HG02938 (cell line): ENCODE results near the gene RNFT1.
A peak's percentile ranks its signal among the peaks of the same experiment; 100 is the strongest.
"Not testable (repeated sequence)": the region's sequence is repeated elsewhere in the genome, so short reads cannot be mapped to it uniquely, and the experiment has no call there.

Experiments
- ATAC-seq: cut with Tn5 transposase; IDR thresholded peaks from one replicate; pipeline ENCODE4 v1.9.1; 2021; ENCODE audit warnings: mild to moderate bottlenecking, moderate library complexity; ENCODE audit not compliant: unreplicated experiment

The RNFT1 gene, protein sequence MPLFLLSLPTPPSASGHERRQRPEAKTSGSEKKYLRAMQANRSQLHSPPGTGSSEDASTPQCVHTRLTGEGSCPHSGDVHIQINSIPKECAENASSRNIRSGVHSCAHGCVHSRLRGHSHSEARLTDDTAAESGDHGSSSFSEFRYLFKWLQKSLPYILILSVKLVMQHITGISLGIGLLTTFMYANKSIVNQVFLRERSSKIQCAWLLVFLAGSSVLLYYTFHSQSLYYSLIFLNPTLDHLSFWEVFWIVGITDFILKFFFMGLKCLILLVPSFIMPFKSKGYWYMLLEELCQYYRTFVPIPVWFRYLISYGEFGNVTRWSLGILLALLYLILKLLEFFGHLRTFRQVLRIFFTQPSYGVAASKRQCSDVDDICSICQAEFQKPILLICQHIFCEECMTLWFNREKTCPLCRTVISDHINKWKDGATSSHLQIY

DNA sequence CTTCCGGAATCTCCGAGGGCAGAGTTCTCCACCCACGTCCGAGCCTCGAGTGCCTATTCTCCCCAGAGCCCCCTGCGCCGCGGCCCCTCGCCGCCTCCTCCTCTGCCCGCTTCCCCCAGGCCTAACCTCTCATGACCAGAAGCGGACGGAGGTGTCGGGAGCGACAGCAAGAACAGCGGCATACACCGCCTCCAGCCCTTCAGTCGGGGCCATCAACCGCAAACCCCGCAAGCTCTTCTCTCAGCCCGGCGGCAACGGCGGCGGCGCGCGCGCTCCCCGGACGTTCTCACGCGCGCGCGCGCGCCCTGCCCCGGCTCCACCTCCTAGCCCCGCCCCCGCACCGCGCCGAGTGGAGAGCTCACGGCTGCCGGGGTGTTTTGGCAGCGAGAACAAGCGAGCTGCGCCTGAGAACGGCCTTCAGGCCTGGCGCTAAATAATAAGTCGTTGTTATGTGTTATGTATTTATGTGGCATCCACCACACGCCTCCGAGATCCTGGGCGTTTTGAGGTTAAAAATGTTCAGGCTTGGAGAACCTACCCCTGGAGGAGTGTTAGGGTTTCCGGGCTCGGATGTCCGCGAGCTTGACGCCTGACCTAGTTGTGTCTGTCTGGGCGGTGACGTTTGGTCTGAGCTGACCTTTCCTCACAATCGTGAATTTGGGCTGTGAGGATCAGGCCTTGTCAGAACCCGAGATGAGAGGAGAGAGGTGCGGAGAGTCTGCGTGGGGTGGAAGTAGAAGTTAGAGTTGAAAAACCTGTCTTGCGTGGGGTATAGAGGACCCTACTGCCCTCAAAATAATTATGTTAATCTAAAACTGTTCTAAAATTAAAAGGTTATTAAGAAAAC is at the start of gene RNFT1:
RNFT1 (minus strand) TSS at position 259 of the 847 bp plus-strand sequence; CDS start at position 182, 77 bp downstream.
- ATAC-seq: peak; percentile 68

DNA sequence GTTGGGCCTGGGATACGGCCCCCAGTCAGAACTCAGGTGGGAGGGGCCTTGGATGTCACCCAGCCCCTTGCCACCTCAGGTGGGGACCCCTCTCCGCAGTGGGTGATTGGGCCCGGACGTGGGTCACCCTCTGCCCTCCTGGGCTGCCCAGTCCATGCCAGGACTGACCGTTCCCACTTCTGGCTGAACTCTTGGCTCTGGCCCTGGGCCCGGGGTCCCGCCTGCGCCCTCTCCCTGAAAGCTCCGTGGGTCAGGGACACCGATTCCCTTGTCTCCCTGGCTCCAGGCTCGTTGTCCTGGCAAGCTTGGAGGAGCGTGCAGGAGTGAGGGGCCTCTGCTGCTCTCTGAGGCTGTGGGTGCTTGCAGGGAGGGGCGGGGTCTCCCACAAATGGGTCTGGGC is 44.8 kb upstream of the RNFT1 start:
- ATAC-seq: not testable (repeated sequence)

DNA sequence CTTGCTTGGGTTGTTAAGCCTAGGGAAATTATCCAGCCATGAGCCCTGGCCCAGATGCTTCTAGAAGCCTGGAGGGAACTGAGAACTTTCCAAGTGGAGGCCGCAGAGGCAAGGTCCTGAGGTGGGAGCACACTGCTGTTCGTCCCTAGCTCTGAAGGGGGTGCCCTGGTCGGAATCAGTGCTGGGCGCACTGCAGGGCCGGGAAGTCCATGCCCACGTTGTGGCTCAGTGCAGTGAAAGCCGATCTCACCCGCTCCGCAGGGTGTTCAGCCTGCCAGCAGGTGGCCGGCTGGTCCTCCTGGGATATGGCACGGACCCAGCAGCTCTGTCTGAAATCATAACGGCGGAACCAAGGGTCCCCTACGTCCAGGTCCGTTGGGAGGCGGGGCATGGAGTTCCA is 43.8 kb upstream of the RNFT1 start:
- ATAC-seq: not testable (repeated sequence)

DNA sequence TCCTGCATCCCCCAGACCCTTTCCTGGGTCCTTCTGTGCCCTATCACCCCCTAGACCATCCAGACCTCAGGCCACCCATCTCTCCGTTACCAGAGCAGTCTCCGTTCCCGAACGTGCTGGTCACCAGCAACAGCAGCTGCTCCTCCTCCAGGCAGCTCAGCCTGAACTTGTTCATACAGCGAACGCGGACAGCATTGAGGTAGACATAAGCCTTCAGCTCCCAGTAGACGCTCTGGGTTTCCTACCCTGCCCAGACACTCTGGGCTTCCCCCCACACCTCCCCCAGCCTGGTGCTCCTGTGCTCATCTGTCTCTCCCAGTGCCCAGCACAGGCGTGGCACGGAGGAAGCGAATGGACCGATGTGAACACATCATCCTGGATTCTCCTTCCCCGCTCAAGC is 41.6 kb upstream of the RNFT1 start:
- ATAC-seq: no peak

DNA sequence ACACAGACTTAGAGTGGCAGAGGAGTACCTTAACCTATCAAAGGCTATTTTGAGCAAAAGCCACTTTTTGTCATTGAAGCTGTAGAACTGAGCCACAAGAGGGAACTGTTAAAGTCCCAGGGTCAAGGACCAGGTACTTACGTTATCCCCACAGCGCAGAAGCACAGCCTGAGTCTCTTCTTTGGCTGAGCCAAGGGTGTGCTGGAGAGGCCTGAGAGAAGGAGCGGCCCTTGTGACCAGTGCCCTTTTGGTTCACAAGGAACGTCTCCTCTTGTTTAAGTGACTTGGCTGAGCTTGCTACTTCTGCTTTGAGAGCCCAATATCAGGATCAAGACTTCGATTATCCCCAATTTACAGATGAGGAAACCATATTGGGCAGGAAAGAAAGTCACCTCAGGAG is 40.0 kb upstream of the RNFT1 start:
- ATAC-seq: not testable (repeated sequence)

DNA sequence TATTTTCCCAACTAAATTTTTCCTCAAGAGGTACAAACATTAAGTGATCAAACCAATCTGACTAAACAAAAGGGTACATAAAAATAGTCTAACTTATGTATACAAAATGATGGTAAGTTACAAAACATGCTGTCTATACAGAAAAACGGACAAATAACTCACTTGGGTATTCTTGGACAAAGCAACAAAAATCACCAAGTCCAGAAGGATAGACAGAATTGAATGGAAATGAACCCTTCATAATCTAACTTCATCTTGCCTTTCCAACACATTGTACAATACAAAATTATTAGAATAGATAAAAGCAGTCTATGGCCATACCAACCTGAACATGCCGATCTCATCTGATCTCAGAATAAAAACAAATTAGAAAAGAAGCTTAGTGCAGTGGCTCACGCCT is 37.9 kb upstream of the RNFT1 start:
- not testable (repeated sequence) for ATAC-seq

DNA sequence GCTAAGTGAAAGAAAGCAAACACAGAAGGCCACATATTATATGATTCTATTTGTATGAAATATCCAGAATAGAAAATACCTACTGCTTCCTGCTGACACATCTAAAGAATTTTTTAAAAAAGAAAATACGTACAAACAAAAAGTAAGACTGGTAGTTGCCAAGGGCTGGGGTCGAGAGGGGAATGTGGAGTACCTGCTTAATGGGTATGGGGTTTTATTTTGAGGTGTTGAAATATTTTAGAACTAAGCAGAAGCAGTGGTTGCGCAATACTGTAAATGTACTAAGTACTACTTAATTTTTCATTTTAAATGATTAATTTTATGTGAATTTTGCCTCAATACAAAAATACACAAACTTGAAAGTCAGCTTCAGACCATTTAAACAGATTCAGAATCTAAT is 32.1 kb upstream of the RNFT1 start:
- ATAC-seq: not testable (repeated sequence)

DNA sequence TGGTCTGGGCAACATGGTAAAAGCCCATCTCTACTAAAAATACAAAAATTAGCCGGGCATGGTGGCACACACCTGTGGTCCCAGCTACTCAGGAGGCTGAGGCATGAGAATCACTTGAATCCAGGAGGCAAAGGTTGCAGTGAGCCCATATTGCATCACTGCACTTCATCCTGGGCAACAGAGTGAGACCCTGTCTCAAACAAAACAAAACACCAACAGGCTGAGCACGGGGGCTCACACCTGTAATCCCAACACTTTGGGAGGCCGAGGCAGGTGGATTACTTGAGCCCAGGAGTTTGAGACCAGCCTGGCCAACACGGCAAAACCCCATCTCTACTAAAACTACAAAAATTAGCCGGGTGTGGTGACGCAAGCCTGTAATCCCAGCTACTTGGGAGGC is 10.6 kb upstream of the RNFT1 start:
- ATAC-seq: not testable (repeated sequence)

DNA sequence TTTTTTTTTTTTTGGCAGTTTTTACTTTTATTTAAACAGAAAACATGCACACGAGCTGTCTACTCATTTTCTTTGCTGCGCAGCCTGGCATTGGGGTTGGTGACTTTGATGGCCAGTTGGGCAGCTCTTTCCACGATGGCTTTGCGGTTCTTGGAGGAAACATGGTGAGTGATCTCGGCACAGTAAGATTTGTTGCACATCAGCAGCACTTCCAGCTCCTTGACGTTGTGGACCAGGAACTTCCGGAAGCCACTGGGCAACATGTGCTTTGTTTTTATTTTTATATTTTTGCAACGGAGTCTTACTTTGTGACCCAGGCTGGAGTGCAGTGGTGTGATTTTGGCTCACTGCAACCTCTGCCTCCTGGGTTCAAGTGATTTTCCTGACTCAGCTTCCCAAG is 8.9 kb upstream of the RNFT1 start:
- not testable (repeated sequence) for ATAC-seq

DNA sequence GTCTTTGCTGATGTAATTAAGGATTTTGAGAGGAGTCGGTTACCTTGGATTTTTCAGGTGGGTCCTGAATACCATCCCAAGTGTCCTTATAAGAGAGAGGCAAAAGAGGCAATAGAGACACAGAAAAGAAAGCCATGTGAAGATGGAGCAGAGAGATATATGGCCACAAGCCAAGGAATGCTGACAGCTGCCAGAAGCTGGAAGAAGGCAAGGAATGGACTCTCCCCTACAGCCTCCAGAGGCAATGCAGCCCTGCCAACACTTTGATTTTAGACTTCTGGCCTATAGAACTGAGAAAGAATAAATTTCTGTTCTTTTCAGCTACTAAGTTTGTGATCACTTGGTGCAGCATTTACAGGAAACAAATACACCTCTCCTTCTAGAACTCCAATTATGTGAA is 8.2 kb upstream of the RNFT1 start:
- ATAC-seq: no peak

DNA sequence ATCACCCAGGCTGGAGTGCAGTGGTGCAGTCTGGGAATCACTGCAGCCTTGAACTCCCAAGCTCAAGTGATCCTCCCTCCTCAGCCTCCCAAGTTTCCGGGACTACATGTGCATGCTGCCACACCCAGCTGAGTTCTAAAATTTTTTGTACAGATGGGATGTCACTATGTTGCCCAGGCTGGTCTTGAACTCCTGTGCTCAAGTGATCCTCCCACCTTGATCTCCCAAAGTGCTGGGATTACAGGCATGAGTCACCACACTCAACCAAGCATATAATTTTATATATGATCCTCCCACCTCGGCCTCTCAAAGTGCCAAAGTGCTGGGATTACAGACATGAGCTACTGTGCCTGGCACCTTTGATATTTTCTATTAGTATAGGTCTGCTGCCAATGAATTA is 7.2 kb upstream of the RNFT1 start:
- ATAC-seq: not testable (repeated sequence)

DNA sequence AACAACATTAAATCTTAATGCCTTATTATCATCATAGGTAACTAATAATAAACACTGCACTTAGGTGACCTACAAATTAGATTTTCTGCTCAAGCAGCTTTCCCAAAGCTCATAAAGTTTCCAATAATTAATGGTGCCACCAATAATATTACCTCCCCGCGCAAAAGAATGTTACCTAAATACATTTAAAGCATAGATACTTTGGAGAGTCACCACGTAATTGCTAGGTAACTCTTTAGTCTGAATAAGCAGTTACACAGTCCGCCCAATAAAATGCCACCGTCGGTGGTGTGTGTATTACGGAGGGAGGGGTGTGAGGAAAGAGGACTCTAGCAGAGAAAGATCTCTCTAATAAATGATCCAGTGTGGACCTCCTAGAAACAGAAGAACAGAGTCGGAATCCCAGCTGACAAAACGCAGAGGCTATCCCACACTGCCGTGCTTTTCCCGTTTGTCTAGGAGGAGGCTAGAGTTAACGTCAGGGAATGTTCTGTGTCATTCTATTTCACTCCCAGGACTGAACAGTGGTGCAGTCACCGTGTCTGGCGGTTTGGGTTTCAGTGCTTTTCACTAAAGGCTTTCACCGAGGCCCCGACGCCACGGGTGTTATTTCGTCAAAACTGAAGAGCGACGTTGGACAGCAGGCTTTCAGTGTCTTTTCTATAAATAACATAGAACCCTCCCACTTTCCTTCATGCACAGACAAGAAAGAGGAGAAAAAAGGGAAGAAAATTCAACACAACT is 630 bp downstream of the RNFT1 start:
- peak; percentile 36 for ATAC-seq

DNA sequence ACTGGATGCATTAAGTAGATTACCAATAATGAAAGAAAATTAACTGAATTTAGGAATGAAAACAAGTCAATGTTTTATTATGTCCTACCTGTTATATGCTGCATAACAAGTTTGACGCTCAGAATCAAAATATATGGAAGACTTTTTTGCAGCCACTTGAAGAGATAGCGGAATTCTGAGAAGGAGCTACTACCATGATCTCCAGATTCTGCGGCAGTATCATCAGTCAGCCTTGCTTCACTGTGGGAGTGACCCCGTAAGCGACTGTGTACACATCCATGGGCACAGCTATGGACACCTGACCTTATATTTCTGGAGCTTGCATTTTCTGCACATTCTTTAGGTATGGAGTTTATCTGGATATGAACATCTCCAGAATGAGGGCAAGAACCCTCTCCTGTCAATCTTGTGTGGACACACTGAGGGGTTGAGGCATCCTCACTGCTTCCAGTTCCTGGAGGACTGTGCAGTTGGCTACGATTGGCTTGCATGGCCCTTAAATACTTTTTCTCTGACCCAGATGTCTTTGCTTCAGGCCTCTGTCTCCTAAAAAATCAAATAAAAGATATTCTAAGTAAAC is 1.7 kb downstream of the RNFT1 start:
- no peak for ATAC-seq

DNA sequence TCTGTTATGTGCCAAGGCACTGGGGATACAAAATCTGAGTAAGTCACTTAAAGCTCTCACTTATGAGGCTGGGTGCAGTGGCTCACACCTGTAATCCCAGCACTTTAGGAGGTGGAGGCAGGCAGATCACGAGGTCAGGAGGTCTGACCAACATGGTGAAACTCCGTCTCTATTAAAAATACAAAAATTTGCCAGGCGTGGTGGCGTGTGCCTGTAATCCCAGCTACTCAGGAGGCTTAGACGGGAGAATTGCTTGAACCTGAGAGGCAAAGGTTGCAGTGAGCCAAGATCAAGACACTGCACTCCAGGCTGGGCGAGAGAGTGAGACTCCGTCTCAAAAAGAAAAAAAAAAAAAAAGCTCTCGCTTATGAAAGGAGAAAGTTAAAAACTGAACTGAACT is 5.0 kb downstream of the RNFT1 start:
- not testable (repeated sequence) for ATAC-seq

DNA sequence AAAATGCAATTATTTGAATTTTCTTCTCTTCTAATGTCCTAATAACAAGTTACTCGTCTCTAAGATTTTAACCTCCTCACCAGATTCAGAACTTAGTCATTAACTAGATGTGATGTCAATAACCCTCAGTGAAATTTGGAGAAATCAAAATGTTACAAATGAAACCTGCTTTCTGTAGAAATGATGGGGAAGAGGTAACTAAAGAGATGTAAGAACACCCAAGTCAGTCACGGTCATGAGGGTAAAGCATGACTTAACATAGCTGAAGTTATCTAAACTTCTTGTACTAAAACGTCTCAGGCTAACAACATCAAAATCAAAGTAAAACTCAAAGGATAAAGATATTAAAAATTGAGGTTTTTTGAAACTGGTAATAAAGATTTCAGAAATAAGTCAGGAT is 9.7 kb downstream of the RNFT1 start:
- ATAC-seq: no peak

DNA sequence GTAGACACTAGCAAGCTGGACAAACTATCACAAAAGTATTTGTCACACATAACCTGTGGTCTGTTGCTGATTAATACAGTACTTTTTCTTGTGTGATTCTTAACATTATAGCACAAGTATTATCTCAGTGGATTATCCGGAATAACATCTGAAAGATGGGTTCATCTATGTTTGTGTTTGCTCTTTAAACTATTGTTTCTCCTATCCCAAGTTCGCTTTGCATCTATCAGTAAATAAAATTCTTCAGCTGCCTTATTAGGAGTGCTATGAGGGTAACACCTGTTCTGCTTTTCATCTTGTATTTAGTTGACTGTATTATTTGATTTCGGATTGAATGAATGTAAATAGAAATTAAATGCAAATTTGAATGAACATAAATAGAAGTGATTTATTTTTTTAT is 14.5 kb downstream of the RNFT1 start:
- no peak for ATAC-seq

DNA sequence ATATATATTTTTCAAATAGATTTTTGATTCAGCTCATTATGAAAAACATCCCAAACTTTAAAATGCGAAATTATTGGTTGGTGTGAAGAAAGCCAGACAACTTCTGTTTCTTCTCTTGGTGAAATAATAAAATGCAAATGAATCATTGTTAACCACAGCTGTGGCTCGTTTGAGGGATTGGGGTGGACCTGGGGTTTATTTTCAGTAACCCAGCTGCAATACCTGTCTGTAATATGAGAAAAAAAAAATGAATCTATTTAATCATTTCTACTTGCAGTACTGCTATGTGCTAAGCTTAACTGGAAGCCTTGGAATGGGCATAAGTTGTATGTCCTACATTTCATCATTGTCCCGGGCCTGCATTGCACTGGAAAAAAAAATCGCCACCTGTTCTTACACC is 17.2 kb downstream of the RNFT1 start:
- ATAC-seq: not testable (repeated sequence)

DNA sequence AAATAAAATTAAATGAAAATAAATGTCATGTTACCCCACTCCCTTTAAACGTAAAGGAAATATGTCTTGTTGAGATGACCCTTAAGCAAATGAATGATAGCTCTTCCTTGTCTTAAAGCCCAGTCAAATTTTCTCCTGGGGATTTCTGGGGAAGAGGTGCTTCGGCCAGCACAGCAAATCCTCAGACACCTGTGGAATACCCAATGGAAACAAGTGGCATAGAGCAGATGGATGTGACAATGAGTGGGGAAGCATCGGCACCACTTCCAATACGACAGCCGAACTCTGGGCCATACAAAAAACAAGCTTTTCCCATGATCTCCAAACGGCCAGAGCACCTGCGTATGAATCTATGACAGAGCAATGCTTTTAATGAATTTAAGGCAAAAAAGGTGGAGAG is 18.1 kb downstream of the RNFT1 start:
- not testable (repeated sequence) for ATAC-seq

DNA sequence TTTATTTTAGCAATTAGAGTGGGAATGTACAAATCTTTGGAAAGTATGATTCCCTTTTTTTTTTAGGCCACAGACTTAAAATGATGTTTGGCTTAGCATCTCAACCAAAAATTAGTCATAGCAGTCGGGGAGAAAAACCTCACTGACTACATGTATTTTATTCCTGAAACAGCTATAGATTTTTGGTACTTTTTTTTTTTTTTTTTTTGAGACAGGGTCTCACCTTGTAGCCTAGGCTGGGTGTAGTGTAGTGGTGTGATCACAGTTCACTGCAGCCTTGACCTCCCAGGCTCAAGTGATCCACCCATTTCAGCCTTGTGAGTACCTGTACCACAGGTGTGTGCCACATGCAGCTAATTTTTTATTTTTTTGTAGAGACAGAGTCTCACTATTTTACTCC is 23.4 kb downstream of the RNFT1 start:
- no peak for ATAC-seq

DNA sequence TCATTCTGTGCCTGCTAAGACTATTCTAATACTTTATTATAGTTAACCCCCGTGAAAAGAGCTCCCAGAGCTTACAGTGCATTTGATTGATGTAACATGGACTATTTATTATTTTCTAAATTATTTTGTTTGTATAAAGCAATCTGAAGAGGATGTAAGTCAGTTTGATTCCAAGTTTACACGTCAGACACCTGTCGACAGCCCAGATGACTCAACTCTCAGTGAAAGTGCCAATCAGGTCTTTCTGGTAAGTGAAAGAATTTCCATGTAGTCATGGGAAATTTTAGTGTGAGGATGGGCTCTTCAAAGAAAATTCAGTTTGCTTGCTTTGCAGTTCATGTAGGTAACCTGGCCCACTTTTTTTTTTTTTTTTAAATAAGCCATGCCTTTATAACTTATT is 23.8 kb downstream of the RNFT1 start:
- ATAC-seq: not testable (repeated sequence)

DNA sequence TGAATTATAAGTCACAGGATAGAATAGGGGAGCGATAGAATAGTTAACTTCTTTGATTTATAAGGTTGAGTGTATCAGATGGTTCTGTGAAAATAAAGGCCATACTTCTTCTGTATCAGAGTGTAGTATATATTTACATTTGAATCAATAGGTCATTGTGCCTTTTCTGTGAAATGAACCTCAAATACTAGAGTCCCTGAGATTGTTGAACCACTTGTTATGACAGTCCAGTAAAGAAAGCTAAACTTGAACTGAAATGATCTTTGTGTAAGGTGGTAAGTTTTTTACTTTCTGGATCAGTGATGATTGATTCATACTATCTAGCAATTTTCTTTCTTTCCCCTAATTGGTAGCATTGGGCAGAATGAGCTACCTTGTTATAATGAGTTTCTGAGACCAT is 31.2 kb downstream of the RNFT1 start:
- not testable (repeated sequence) for ATAC-seq
